HPDE6-E6E7 (cell line): ENCODE measurements around the gene TTBK1.

Source experiments
- DNase-seq: peaks from one replicate; pipeline ENCODE4 v3.0.0; 2011; ENCODE audit warnings: missing footprints; ENCODE audit errors: extremely low spot score

Gene TTBK1

DNA sequence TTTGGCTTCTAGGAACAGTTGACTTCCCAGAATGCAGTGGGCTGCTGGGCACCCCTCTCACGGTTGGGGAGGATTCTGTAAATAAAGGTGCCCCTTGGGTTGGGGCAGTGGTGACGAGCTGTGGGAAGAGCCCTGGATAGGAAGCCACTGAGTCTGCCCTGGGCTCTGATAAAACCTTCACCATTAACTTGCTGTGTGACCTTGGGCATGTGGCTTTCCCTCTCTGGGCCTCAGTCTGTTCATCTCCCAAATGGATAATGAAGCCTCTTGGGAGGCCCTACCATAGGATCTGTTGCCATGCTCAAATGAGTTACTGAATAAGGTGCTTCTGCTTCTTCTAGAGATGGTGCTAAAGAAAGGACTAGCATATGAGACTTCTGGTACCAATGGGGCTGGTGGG, 61.6 kb downstream of the TTBK1 start:
- no peak for DNase-seq

DNA sequence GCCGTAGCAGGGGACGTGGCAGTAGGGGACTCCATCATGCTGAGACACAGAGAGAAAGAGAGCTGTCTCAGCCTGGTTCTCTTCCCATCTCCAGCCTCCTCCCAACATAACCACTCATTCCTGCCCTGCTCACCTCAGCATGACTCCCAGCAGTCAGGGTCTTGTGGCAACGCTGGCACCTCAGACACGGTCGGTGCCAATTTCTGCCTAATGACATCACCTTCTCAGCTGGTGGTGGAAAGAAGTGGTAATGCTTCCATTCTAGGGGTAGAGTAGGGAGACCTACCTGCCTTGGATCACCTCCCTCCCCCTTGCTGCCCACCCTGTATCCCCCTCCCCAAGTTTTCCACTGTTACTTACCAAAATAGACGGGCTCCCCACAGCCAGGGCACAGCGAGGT, 62.8 kb downstream of the TTBK1 start:
- no peak for DNase-seq

DNA sequence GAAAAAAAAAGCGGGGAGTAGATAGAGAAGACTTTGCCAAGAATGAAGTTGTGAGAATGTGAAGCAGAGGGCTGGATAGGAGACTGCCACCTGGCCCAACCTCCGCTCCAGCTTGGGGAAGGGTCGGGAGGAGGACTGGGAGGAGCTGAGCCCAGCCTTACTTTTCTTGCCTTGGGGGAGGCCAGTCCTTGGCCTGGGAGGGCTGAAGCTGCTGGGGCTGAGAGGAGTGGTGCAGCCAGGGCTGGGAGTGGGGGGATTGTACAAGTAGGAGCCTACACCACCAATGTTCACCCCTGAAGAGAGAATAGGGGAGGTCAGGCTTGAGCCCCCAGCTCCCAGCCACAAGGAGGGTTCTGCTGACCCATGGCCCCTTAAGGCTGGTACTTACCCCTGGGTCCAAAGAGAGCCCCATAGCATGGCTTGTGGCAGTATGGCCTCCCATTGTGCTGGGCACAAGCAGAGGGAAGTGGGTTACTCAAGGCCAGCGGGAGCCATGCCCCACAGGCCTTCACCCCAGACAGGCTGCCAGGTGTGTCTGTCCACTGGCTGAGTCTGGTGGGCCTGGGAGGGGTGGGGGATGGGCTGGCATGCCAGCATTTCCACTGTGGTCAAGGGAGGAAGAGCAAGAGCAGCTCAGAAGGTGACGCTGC, 64.3 kb downstream of the TTBK1 start:
- no peak for DNase-seq

DNA sequence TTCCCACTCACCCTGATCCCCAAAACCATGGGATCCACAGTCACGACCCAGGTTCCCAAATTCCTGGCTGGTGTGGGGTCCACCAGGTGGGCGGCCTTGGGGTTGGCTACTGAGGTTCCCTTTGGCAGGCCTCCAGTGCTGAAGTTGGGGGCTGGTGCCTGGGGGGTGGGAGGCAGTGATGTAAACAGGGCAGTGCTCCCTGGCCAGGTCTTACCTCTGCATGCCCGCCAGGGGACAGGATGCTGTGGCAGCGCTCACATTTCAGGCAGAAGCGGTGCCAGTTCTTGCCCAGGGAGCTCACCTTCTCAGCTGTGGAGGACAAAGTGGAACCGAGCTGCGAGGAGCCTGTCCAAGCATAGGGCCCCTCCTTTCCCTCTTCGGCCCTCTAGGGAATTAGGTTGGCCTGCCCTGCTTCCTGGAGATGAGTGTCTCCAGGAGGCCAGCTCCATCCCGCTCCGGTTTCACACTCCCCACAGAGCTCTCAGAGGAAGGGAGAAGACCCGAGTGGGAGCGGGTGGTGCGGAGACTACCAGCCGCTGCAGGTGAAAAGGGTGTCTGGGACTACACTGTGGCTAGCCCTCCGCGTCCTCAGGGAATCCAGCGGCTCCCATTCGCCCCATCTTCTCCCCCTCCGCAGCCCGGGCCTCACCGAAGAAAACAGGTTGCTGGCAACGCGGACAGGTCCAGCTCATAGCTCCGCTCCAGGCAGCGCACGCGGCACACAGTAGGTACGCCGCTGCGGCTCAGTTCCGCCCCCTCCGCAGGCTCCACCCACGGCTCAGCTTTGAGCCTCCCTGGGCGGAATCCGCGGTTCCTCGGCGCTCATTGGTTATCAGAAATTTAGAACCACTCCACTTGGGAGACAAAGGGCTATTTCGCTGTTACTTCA, 65.1 kb downstream of the TTBK1 start, which contains the start of gene CRIP3:
TSS of gene CRIP3 (minus strand) at position 726 of the 889 bp plus-strand sequence. CDS start at position 692, 34 bp downstream.
- DNase-seq = no peak

DNA sequence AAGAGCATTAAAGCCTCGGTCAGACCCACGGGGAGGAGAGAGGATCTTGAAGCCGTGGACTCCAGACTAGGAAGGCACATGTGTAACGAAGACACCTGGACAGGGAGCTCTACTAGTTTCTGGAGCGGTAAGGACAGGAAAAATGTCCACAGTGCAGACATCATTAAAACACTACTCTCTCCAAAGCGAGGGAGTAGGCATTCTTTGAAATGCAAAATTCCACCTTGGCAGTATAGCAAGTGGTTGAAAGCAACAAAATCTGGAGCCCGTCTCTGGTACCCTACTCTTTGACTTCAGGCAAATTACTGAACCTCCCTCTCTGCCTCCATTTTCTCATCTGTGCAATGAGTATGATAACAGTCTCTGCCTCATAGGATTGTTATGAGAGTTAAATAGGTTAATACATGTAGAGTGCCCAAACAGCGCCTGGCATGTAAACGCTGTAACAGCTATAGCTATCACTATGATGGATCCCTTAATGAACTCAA, 65.8 kb downstream of the TTBK1 start:
- DNase-seq = no peak

DNA sequence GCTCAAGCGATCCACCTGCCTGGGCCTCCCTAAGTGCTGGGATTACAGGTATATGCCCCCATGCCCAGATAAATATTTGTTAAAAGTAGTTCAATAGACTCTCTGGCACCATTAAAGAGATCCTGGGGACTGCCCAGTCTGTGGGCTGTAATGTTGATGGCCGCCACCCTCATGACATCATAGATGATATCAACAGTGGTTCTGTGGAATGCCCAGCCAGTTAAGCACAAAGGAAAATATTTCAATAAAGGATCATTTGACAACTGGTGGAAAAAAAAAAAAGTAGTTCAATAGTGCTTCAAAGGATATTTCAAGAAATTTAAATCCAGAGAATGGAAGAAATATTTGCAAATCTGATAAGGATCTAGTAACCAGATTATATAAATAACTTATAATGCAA, 66.9 kb downstream of the TTBK1 start:
- no peak for DNase-seq

DNA sequence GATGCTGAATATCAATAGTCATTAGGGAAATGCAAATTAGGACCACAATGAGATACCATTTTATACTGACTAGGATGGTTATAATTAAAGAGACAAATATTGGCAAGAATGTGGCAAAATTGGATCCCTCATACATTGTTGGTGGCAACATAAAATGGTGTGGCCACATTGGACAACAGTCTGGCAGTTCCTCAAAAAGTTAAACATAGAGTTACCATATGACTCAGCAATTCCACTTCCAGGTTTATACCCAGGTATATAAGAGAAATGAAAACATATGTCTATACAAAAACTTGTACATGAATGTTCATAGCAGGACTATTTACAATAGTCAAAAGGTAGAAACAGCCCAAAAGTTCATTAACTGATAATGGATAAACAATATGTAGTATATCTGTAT, 67.3 kb downstream of the TTBK1 start:
- no peak for DNase-seq

DNA sequence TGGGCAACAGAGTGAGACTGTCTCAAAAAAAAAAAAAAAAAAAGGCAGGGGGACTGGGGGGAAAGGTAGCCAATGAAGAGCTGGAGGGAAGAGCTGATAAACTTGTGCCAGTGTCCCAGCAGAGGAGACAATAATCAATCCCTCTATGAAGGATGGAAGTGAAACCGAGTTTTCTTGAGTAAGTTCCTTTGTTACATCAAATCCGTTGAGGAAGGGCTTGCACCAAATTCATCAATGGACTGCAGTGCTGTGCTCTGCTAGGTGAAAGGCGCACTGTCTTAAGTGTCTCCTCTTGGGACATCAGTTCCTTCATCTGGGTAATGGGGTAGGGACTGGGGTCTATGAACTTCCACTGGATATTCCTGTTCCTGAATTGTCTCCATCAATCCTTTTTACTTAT, 68.4 kb downstream of the TTBK1 start:
- DNase-seq = no peak

DNA sequence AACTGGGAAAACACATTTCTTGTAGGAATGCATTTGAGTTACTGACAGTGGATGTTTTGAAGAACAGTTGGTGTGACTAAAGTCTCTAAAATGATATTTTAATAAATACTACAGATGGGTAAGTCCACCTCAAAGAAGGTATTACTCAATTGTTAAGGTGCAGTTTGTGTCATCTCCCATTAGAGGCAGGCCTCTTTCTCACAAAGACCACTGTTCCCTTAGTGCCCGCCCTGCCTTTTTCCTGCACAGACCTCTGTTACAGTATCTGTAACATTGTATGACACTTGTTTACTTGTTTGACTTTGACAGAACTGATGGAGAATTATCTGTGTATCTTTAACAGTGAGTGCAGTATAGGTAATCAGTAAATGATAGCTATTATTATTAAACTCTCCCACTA, 70.5 kb downstream of the TTBK1 start:
- no peak for DNase-seq

DNA sequence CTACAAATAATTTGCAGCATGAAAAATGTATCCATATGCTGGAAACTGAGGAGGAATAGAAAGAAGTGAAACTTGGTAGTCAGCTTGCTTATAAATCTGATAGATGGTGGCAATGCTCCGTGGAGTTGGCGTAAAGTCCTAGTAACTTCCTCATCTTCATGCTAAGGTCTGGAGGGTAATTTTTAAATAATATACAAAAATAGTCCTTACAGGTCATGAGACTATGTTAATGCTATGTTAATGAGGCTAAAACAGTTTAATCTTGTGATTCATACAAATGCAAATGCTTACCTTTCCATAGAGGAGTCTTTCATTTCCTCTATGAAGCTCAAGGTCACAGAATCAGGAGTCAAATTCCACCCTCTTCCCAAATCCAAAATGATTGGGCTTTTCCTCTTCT, 74.7 kb downstream of the TTBK1 start:
- no peak for DNase-seq

DNA sequence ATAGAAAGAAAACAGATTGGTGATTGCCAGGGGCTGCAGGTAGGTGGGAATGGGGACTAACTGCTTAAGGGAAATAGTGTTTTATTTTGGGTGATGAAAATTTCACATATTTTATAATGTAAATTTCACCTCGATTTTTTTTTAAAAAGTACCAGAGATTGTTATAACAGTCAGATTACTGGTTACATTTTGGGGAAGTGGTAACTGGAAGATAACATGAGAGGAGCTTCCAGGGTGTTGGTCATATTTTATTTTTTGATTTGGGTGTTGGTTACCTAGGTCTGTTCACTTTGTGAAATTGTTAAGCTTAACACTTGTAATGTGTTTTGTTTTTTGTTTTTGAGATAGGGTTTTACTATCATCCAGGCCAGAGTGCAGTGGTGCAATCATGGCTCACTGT, 82.6 kb downstream of the TTBK1 start:
- no peak for DNase-seq

DNA sequence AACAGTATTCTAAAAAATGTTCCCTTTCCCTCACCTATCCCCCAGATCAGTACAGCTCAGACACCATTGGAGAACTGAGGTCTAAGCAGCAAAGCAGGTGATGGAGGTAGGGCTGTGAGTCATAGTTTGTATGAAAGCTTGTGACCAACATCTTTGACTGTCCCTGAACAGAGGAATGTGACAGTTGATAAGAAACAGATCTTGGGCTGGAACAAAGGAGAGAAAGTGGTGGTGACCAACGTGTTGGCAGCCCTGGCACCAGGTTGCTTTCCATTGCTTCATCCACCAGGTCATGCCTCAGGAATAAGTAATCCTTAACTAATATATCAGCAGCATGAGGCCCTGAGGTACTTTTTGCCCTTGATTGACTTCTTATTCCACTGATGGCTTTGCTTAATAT, 85.2 kb downstream of the TTBK1 start:
- DNase-seq = no peak

DNA sequence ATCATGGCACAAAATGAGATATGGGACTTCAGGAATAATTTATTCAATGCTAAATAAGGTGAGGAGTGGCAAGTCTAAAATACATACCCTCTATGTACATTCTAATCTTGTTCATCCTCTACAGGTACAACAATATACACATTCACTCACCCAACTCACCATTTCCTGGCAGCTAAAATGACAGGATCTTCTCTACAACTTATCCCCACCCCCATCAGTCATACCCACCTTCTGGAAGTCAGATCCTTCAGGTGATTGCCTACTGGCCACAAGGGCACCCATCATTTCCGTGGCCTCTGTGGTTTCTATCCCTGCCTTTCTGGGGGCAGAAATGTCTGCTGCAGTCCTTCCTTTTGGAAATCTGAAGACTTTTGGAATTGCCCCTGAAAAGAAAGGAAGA, 88.2 kb downstream of the TTBK1 start:
- no peak for DNase-seq

DNA sequence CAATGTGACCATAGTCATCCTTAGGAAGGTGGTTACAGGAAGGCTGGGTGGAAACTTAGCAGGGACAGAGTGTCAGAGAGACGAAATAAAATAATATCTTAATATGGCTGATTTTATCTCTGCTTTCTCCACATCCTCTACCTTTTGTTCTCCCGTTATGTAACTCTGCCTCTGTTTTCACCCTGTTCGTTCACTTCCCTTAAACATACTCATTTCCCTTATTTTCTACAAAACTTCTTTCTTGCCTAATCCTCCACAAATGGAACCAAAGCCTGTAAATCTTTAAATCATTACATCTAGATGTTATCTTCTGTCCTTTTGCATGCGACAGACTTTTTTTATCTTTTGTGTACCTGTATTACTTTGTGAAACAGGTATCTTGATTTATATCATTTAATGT, 88.6 kb downstream of the TTBK1 start:
- DNase-seq = no peak

DNA sequence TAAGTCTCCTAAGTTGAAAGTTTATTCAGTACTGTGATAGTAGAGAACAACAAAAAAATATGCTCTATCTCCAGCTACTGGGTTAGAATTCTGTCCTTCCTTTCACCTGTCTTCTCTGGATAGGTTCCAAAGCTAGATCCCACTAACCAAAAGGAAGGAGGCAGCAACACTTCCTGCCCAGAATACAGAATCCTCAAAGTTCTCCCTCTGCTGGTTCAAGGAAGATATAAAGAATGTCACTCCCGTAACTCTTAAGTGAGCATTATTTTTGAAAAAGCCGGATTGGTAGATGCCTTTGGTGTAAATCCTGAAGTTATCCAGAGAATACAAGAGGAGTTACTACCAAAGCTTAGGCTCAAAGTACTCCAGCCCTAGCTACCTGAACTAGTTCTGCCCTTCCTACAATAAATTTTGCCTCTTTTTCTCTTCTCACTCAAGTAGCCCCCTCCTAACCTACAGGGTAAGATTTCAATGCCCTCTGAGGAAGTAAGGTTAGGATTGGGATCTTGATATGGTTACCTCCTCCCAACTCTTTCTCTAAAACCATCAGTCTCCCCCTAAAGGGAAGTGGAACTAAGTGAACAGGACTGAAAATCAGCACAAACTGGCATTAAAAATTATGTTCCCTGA, 91.3 kb downstream of the TTBK1 start:
- peak; percentile 19 for DNase-seq

DNA sequence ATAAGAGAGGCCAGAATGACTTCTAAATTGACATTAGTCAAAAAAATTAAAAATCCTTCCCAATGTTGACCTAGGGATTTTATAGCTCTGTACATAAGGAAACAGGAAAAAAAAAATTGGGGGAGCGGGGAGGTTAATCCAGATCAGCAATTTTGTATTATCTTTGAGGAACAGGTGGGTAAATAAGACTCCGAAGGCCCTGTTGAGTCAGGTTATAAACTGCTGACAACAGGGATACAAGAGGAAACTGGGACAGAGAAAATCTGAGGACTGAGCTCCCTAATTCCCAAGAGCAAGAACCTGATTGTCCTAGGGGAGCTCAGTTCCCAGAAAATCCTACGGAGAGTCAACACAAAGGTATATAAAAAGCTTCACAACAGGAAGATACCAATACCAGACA, 92.2 kb downstream of the TTBK1 start:
- DNase-seq = no peak

DNA sequence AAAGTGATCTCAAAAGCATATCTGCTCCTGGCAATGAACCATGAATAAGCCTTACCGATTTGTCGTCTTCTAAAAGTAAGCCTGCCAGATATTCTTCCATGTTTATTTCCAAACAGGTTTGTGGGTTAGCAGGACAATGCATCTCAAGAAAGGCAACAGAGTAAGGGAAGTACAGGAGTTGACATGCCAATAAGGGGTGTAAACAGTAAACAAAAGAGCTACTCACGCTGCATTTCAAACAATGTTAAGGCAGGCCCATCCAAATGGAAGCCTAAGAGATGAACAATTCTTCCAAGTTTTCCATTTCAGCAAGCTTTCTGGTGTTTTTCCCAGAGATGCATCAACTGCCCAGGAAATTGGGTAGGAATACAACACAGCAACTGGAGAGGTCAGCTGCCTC, 93.1 kb downstream of the TTBK1 start:
- DNase-seq = no peak
